ENCODE data around the gene WNT6. TPM values are rescaled to one million over a fixed set of nuclear protein-coding genes. Genes with fewer than 3 reads are reported as not detected.

Gene WNT6
- total RNA-seq, 1 donor from 2014 or later = 0.66 TPM

DNA sequence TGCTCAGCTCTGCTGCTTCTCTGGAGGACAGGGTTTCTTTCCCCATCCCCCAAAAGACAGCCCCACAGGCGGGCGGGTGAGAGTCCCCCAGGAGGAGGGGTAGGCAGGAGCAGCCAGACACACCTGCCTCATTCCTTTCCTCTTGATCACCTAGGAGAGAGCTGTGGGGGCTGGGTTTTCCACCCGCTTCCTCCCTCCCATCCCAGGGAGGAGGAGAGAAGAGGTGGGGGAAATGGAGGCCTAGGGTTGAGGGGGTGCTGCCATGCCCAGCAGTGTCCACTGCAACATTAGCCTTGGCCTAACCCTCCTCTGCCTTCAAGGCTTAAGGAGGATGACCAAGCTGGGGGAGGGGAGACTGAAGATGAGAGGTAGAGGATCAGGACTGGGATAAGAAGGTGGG lies 35.7 kb downstream of the WNT6 start:
- Mint-ChIP-seq H3K27ac (ENCODE audit: unreplicated experiment) (no peak overlapping the region), H3K4me3 (ENCODE audit: unreplicated experiment) (no peak overlapping the region), H3K9me3 (ENCODE audit: unreplicated experiment) (peaks cover 22% of the 10 kb centered on the region), H3K27me3 (ENCODE audit: unreplicated experiment) (peaks cover 28% of the 10 kb centered on the region), H3K36me3 (ENCODE audit: unreplicated experiment) (peaks cover 5% of the 10 kb centered on the region), H3K4me1 (ENCODE audit: low read depth, unreplicated experiment) (peaks cover 33% of the 10 kb centered on the region)
- TF ChIP-seq, protein P1, sequence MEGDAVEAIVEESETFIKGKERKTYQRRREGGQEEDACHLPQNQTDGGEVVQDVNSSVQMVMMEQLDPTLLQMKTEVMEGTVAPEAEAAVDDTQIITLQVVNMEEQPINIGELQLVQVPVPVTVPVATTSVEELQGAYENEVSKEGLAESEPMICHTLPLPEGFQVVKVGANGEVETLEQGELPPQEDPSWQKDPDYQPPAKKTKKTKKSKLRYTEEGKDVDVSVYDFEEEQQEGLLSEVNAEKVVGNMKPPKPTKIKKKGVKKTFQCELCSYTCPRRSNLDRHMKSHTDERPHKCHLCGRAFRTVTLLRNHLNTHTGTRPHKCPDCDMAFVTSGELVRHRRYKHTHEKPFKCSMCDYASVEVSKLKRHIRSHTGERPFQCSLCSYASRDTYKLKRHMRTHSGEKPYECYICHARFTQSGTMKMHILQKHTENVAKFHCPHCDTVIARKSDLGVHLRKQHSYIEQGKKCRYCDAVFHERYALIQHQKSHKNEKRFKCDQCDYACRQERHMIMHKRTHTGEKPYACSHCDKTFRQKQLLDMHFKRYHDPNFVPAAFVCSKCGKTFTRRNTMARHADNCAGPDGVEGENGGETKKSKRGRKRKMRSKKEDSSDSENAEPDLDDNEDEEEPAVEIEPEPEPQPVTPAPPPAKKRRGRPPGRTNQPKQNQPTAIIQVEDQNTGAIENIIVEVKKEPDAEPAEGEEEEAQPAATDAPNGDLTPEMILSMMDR (IDR thresholded peaks at IDR 0.05; ENCODE audit: partially characterized antibody, unreplicated experiment) = no peak
- no peak for DNase-seq

DNA sequence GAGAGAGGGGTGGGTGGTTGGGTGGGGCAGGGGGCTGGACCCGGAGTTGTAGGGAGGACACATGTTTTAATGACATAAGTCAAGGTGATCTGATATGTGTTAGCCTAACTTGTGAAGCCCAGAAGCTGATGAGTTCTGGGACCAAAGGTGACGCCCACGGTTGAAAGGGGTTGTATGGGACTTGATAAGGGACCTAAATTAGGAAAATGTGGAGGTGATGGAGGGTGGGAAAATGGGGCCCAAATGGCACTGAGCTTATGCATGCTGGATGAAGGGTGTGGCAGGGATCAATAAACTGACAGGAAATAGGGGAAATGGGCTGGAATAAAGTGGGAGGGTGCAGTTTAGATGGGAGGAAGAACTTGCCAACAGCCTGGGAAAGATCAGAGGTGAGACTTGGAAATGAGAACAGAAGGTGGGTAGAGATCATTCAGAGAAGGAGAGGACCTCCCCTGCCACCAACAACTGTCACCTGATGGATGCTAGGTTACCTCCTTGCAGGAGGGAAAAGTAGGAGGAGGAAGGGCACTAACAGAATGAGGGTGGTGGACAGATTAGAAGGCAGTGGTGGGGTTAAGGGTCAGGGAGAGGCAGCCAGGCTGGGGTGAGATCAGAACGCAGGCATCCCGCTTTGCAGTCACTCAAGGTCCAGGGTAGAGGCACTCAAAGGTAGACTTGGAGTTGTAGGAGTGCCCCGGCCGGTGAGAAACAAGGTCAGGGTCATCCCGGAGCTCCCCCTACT lies 36.3 kb downstream of the WNT6 start:
- Mint-ChIP-seq H3K9me3 (ENCODE audit: unreplicated experiment) (peaks cover 20% of the 10 kb centered on the region), H3K27ac (ENCODE audit: unreplicated experiment) (peak overlapping the region; percentile 31), H3K4me1 (ENCODE audit: low read depth, unreplicated experiment) (peaks cover 33% of the 10 kb centered on the region), H3K4me3 (ENCODE audit: unreplicated experiment) (peak overlapping the region; percentile 45), H3K36me3 (ENCODE audit: unreplicated experiment) (peaks cover 9% of the 10 kb centered on the region), H3K27me3 (ENCODE audit: unreplicated experiment) (peaks cover 26% of the 10 kb centered on the region)
- TF ChIP-seq, protein P1 (IDR thresholded peaks at IDR 0.05; ENCODE audit: partially characterized antibody, unreplicated experiment) = no peak
- DNase-seq = no peak

DNA sequence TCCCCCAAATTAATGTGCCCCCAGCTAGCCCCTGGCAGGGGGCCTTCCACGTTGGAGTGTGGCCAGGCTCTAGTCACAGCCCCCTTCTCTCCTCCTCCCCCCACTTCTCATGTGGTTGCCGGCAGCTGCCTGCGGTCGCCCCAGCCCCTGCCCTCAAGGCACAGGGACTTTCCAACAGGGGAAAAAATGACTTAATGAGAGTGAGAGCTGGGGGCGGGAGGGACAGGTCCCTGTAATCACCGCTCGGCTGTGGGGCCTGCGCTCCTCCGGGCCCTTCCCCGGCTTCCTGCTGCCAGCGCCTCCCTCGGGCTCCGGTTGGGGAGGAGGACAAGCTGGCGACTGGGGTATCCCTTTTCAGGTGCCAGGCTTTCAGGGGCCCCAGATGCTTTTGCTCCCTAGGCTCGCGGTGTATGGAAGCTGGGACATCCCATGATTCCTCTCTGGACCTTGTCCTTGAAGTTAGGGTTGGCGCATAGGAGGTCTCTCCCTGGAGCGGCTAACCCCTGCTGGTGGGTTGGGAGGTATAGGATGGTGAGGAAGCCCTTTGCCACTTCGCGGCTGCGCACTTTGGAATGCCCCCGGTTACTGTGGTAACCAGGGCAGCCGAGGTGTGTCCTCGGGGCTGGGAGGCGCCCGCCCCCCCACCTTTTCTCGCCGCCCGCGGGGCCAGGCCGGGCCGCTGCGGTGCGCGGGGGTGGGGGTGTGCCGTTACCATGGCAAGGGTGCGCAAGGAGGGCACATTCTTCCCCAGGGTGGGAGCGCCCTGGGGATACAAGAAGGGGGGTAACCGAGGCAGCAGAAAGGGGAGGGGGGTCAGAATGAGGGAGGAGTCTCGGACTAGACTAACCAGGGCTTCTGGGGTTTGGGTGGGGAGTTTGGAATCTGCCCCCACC lies 37.1 kb downstream of the WNT6 start:
- TF ChIP-seq, protein P1 (IDR thresholded peaks at IDR 0.05; ENCODE audit: partially characterized antibody, unreplicated experiment) = peak; percentile 22
- no peak for DNase-seq
- Mint-ChIP-seq H3K4me1 (ENCODE audit: low read depth, unreplicated experiment) (peaks cover 29% of the 10 kb centered on the region), H3K27ac (ENCODE audit: unreplicated experiment) (no peak overlapping the region), H3K27me3 (ENCODE audit: unreplicated experiment) (peaks cover 23% of the 10 kb centered on the region), H3K4me3 (ENCODE audit: unreplicated experiment) (no peak overlapping the region), H3K36me3 (ENCODE audit: unreplicated experiment) (peaks cover 13% of the 10 kb centered on the region), H3K9me3 (ENCODE audit: unreplicated experiment) (peaks cover 17% of the 10 kb centered on the region)

DNA sequence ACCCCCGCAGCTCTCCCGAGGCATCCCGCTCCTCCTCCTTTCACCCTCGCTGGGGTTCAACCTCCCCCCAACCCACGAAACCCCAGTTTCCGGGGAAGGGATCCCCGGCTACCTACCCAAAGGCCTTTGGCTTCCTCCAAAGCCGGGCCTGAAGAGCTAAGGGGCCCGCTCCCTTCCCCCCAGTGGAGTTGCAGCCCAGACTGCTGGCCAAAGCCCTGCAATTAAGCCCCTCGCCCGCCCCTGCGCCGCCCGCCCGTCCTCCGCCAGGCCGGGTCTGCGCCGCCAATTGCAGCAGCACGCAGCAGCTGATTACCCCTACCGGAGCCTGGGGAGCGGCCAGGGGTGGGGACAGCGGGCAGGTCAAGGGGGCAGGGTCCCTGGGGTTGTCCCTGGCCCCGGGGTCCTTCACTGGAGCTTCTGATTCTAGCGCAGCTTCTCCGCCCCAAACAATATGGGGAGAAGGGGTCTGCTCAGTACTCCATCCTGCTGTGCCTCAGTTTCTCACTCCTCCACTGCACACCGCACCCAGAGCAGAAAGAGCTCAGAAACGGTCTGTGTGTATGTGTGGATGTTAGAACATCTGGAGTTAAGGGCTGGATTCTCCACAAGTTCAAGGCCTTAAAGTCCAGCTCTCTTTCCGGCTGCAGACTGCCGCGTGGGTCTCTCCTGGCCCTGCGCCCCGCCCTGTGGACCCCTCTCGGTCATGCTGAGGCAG lies 37.9 kb downstream of the WNT6 start:
- H3K4me1 Mint-ChIP-seq (ENCODE audit: low read depth, unreplicated experiment) = peaks cover 25% of the 10 kb centered on the region
- no peak for DNase-seq
- H3K4me3 Mint-ChIP-seq (ENCODE audit: unreplicated experiment) = no peak overlapping the region
- no peak overlapping the region for H3K27ac Mint-ChIP-seq (ENCODE audit: unreplicated experiment)
- TF ChIP-seq, protein P1 (IDR thresholded peaks at IDR 0.05; ENCODE audit: partially characterized antibody, unreplicated experiment) = no peak
- H3K9me3 Mint-ChIP-seq (ENCODE audit: unreplicated experiment) = peaks cover 15% of the 10 kb centered on the region
- peaks cover 25% of the 10 kb centered on the region for H3K27me3 Mint-ChIP-seq (ENCODE audit: unreplicated experiment)
- peaks cover 13% of the 10 kb centered on the region for H3K36me3 Mint-ChIP-seq (ENCODE audit: unreplicated experiment)

All from glutamatergic neuron (in vitro differentiated cells).